ENCODE results near the gene TRMT2A. TPM values are rescaled to one million over a fixed set of nuclear protein-coding genes. Genes with fewer than 3 reads are reported as not detected.
A peak's percentile ranks its signal among the peaks of the same experiment; 100 is the strongest.

Gene TRMT2A
- total and polyA plus RNA-seq, 2 donors from 2014 or later = 37.3 to 50.0 TPM

- intact Hi-C loops (cut with DNase I) = no loop called here
- no peak for TF ChIP-seq CTCF (IDR thresholded peaks at IDR 0.05; ENCODE audit: borderline replicate concordance, extremely low read depth, insufficient read depth)
- H3K4me3 ChIP-seq (ENCODE audit: low read length in 3 of 3) = no peak overlapping the region
- no peaks in the 10 kb centered on the region for H3K9me3 ChIP-seq (ENCODE audit: control insufficient read depth in 2 of 3, insufficient read depth in 1 of 3, low read length in 3 of 3)
- H3K9ac ChIP-seq (ENCODE audit: low read length in 3 of 3) = no peak overlapping the region
- H3K27me3 ChIP-seq (ENCODE audit: control insufficient read depth, insufficient read depth, low read length) = no peaks in the 10 kb centered on the region
- peaks cover 17 to 41% (median 37%) of the 10 kb centered on the region in 3 donors for H3K36me3 ChIP-seq (ENCODE audit: control insufficient read depth in 2 of 3, insufficient read depth in 3 of 3, low read length in 3 of 3)
- FAIRE-seq (no peak), DNase-seq (no peak)
- H3K4me1 ChIP-seq (ENCODE audit: control insufficient read depth in 2 of 3, insufficient read depth in 2 of 3, low read depth in 1 of 3, low read length in 3 of 3) = peaks cover 0 to 30% (median 22%) of the 10 kb centered on the region in 3 donors
- H3K27ac ChIP-seq (ENCODE audit: low read depth in 2 of 2, low read length in 2 of 2) = no peak overlapping the region
These were observed 31.4 kb downstream of the TRMT2A start for GRCh38 chr22:20085651-20086050.

GRCh38 chr22:20084547-20085413, 32.2 kb downstream of the TRMT2A start:
- FAIRE-seq (no peak), DNase-seq (peak in 4 of 5 donors; percentile 34 to 41 (median 38))
- no peak overlapping the region for H3K4me3 ChIP-seq (ENCODE audit: low read length in 3 of 3)
- peaks cover 13 to 32% (median 31%) of the 10 kb centered on the region in 3 donors for H3K36me3 ChIP-seq (ENCODE audit: control insufficient read depth in 2 of 3, insufficient read depth in 3 of 3, low read length in 3 of 3)
- no peaks in the 10 kb centered on the region for H3K27me3 ChIP-seq (ENCODE audit: control insufficient read depth, insufficient read depth, low read length)
- peaks cover 0 to 30% (median 22%) of the 10 kb centered on the region in 3 donors for H3K4me1 ChIP-seq (ENCODE audit: control insufficient read depth in 2 of 3, insufficient read depth in 2 of 3, low read depth in 1 of 3, low read length in 3 of 3)
- no peaks in the 10 kb centered on the region for H3K9me3 ChIP-seq (ENCODE audit: control insufficient read depth in 2 of 3, insufficient read depth in 1 of 3, low read length in 3 of 3)
- H3K9ac ChIP-seq (ENCODE audit: low read length in 3 of 3) = no peak overlapping the region
- intact Hi-C loops (cut with DNase I) = no loop called here
- TF ChIP-seq CTCF (IDR thresholded peaks at IDR 0.05; ENCODE audit: borderline replicate concordance, extremely low read depth, insufficient read depth) = peak; percentile 24
- no peak overlapping the region for H3K27ac ChIP-seq (ENCODE audit: low read depth in 2 of 2, low read length in 2 of 2)

- Histone ChIP-seq H3K9me3 (ENCODE audit: control insufficient read depth in 2 of 3, insufficient read depth in 1 of 3, low read length in 3 of 3) (no peaks in the 10 kb centered on the region), H3K4me3 (ENCODE audit: low read length in 3 of 3) (no peak overlapping the region), H3K36me3 (ENCODE audit: control insufficient read depth in 2 of 3, insufficient read depth in 3 of 3, low read length in 3 of 3) (peaks cover 6 to 27% (median 25%) of the 10 kb centered on the region in 3 donors), H3K27me3 (ENCODE audit: control insufficient read depth, insufficient read depth, low read length) (no peaks in the 10 kb centered on the region), H3K27ac (ENCODE audit: low read depth in 2 of 2, low read length in 2 of 2) (peak overlapping the region in 1 of 2 donors; percentile 15), H3K9ac (ENCODE audit: low read length in 3 of 3) (no peak overlapping the region), H3K4me1 (ENCODE audit: control insufficient read depth in 2 of 3, insufficient read depth in 2 of 3, low read depth in 1 of 3, low read length in 3 of 3) (peaks cover 0 to 30% (median 22%) of the 10 kb centered on the region in 3 donors)
- FAIRE-seq (no peak), DNase-seq (peak in 1 of 5 donors; percentile 9)
- TF ChIP-seq CTCF (IDR thresholded peaks at IDR 0.05; ENCODE audit: borderline replicate concordance, extremely low read depth, insufficient read depth) = no peak
- intact Hi-C loops (cut with DNase I) = no loop called here
These were observed 33.0 kb downstream of the TRMT2A start for GRCh38 chr22:20083891-20084546.

Measured in kidney (tissue), 14 donors.